ENCODE data around the gene IFNGR2.

IFNGR2 gene

DNA sequence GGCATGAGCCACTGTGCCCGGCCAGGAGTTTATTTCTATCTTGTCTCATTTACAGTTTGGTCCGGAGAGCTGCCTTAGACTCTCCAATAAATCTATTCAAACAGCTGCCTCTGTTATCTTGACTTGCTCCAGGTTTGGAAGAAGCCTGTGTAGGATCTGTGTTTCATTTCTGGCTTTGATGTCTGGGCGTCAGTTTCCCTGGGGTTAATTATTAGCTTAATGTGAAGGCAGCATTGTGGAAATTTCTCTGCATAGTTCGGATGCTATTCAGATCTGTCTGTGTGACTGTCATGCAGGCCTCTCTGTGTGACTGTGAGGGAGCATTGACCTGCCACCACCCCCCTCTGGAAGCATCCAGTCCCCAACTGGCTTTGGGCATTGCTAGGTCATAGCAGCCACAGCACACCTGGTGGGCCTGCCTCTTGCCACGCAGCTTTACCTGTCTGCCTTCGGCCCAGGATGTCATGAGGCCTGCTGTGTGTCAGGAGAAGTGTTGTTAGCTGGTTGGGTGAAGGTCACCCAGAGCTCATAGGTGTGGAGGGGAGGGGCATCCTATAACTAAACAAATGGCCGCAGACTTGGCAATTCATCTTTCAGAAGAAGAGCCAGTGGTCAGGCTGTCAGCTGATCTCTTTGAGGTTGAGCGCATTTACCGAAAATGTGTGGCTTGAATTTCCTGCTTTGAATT lies 9.8 kb downstream of the IFNGR2 start:
- no peak overlapping the region for H3K4me3 ChIP-seq (replicated peaks; ENCODE audit: low read depth, low read length)
- TF ChIP-seq, protein P1, sequence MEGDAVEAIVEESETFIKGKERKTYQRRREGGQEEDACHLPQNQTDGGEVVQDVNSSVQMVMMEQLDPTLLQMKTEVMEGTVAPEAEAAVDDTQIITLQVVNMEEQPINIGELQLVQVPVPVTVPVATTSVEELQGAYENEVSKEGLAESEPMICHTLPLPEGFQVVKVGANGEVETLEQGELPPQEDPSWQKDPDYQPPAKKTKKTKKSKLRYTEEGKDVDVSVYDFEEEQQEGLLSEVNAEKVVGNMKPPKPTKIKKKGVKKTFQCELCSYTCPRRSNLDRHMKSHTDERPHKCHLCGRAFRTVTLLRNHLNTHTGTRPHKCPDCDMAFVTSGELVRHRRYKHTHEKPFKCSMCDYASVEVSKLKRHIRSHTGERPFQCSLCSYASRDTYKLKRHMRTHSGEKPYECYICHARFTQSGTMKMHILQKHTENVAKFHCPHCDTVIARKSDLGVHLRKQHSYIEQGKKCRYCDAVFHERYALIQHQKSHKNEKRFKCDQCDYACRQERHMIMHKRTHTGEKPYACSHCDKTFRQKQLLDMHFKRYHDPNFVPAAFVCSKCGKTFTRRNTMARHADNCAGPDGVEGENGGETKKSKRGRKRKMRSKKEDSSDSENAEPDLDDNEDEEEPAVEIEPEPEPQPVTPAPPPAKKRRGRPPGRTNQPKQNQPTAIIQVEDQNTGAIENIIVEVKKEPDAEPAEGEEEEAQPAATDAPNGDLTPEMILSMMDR (IDR thresholded peaks at IDR 0.05; ENCODE audit: low read length, missing control alignments), result no peak
- DNase-seq (ENCODE audit: low read depth), result no peak

DNA sequence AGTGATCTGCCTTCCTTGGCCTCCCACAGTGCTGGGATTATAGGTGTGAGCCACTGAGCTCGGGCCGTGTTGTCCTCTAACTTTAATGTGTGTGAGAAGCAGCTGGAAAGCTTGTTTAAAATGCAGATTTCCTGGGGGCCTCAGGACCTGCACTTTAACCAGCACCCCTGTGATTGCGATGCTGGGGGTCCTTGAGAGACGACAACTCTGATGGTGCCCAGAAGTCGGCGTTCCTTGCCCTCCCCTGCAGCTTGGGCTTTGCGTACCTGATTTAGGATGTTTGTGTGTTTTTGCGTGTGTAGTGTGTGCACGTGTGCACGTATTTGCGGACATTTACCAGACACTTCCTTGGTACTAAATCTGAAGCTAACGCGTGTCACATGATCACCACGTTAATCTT lies 10.9 kb downstream of the IFNGR2 start:
- TF ChIP-seq, protein P1 (IDR thresholded peaks at IDR 0.05; ENCODE audit: low read length, missing control alignments), result no peak
- no peak overlapping the region for H3K4me3 ChIP-seq (replicated peaks; ENCODE audit: low read depth, low read length)
- no peak for DNase-seq (ENCODE audit: low read depth)

DNA sequence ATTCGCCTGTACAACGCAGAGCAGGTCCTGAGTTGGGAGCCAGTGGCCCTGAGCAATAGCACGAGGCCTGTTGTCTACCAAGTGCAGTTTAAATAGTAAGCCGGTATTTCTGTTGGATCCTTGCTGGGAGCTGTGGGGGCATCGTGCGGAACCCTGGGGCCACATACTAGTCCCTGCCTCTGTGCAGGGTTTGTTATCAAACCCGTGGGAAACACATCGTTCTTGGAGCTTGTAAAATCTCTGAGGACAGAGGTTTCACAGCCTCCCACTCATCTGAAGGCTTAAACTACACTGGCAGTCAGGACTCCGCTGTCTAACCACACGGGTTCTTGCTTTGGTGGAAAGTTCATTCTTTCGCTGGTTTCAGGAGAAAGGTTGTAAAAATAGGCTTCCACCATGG lies 11.7 kb downstream of the IFNGR2 start:
- TF ChIP-seq, protein P1 (IDR thresholded peaks at IDR 0.05; ENCODE audit: low read length, missing control alignments), result no peak
- H3K4me3 ChIP-seq (replicated peaks; ENCODE audit: low read depth, low read length), result no peak overlapping the region
- DNase-seq (ENCODE audit: low read depth), result no peak

GRCh38 chr21:33418691-33419090 lies 15.5 kb downstream of the IFNGR2 start:
- TF ChIP-seq, protein P1 (IDR thresholded peaks at IDR 0.05; ENCODE audit: low read length, missing control alignments), result no peak
- peak; percentile 39 for DNase-seq (ENCODE audit: low read depth)
- no peak overlapping the region for H3K4me3 ChIP-seq (replicated peaks; ENCODE audit: low read depth, low read length)

DNA sequence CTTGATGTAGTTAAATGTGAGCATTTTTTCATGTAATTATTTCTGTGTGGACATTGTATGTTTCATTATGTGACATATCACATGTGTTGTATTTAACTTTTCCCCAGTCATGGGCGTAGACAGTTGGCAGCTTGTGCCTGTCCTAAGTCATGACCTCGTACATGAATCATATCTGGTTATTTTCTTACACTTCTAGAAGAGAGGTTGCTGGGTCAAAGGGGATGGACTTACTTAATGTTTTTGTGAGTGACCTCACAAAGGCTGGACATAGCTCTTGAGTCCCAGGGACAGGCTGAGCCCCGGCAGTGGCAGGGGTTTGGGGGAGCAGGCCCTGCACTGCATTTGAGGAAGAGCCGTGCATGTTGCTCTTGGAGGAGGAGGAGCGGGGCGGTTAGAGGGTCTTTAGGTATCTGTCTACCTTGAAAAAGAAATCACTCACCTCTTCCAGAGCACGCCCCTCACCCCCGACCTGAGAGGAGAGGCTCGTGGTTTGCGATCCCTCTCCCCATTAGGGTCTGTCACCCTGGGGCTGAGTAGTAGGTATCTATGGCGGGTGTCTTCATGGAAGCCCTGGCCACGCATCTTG lies 16.4 kb downstream of the IFNGR2 start:
- TF ChIP-seq, protein P1 (IDR thresholded peaks at IDR 0.05; ENCODE audit: low read length, missing control alignments), result no peak
- DNase-seq (ENCODE audit: low read depth), result peak; percentile 74
- H3K4me3 ChIP-seq (replicated peaks; ENCODE audit: low read depth, low read length), result no peak overlapping the region

DNA sequence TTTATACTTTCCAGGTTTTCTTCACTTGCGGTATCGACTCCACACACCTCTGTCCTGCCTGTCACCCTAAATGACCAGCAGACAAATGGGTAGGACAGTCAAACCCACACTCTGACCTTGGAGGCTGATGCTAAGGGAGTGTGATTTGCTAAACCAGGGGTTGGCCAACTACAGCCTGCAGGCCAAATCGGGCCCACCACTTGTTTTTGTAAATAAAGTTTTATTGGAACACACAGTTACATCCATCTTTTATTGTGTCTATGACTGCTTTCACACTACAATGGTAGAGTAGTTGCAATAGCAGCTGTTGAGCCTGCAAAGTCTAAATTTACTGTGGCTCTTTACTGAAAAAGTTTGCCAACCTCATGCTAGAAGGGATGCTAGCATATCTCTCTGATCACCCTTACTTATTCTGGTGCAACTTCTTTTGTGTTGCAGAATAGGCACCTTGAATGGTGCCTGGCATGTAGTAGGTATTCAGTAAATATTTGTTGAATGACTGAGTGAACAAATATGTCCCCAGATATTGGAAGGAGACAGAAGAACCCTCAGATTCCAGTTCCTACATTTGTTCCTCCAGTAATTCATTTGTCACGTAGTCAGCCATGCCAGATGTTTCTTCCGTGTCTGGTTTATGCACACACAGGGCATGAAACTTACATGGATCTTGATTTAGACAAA lies 18.6 kb downstream of the IFNGR2 start:
- H3K4me3 ChIP-seq (replicated peaks; ENCODE audit: low read depth, low read length), result no peak overlapping the region
- DNase-seq (ENCODE audit: low read depth), result no peak
- TF ChIP-seq, protein P1 (IDR thresholded peaks at IDR 0.05; ENCODE audit: low read length, missing control alignments), result no peak

Data from fibroblast of pulmonary artery (primary cell).